Measurements from ENCODE around the gene ARF3. TPM values are rescaled to one million over a fixed set of nuclear protein-coding genes. Genes with fewer than 3 reads are reported as not detected.

ARF3 gene
- 26.6 and 34.9 TPM in 2 replicates for total RNA-seq

GRCh38 chr12:48957141-48958048 is at the start of gene ARF3:
Gene ARF3 (minus strand): TSS chr12:48957487. CDS start chr12:48941095, 16,392 bp downstream.

GRCh38 chr12:48999371-49000131 is 42.3 kb upstream of the ARF3 start, which contains the start of gene DDN:
Gene DDN (minus strand): TSS chr12:48999375. CDS start chr12:48999287, 88 bp downstream.

DNA sequence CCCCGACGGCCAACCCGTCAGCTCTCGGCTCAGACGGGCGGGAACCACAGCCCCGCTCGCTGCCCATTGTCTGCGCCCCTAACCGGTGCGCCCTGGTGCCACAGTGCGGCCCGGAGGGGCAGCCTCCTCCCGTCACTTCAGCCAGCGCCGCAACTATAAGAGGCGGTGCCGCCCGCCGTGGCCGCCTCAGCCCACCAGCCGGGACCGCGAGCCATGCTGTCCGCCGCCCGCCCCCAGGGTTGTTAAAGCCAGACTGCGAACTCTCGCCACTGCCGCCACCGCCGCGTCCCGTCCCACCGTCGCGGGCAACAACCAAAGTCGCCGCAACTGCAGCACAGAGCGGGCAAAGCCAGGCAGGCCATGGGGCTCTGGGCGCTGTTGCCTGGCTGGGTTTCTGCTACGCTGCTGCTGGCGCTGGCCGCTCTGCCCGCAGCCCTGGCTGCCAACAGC is 21.0 kb upstream of the ARF3 start, which contains the start of gene WNT1:
TSS of gene WNT1 (plus strand) at position 32 of the 450 bp plus-strand sequence. CDS start at position 361, 329 bp downstream.

DNA sequence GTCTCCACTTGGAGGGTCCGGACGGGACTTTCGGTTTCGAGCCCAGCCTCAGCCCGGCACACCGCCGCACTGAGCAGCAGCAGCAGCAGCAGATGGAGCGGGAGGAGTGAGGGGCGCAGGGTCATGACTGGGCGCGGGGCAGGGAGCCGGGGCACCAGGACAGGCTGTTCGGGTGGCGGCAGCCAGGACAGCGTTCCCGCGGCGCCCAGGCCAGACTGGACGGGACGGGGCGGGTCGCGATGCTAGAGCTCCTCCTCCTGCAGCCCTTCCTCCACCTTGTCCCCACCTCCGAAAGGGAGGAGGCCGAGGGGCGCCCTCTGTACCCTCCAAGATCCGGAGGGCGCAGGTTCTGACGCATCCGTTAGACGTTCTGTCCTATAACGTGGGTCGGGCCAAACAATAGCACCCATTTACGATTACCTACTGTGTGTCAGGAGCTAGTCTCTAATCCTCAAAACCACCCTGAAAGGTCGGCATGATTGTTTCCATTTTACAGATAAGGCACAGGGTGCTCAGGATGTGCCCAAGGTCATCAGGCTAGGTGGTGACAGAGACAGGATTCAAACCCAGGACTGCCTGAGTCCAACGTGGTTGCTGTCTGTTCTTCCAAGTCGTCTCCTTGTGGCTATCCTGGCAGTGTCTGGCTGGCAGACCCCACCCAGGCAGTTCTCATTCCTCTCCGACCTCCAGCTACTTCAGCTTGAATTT is 31.8 kb downstream of the ARF3 start, which contains the start of gene FKBP11:
TSS of gene FKBP11 (minus strand) at position 189 of the 708 bp plus-strand sequence. CDS start at position 125, 64 bp downstream.

Other genes with a start within 250 kb of the ARF3 start
- 17.8 and 24.9 TPM in 2 replicates for gene CCNT1, start 240.8 kb downstream of the ARF3 start, total RNA-seq
- 12.8 and 20.7 TPM in 2 replicates for gene ADCY6, start 168.4 kb downstream of the ARF3 start, total RNA-seq
- gene CACNB3, start 139.0 kb downstream of the ARF3 start, total RNA-seq, result 9.6 and 21.4 TPM in 2 replicates
- gene DDX23, start 105.3 kb downstream of the ARF3 start, total RNA-seq, result 62.7 and 81.0 TPM in 2 replicates
- 0.43 and 7.5 TPM in 2 replicates for gene RND1, start 91.6 kb downstream of the ARF3 start, total RNA-seq
- gene FKBP11, start 32.0 kb downstream of the ARF3 start, total RNA-seq, result 5.8 and 9.2 TPM in 2 replicates
- under 0.01 TPM in 1 of 2 replicates, not detected in the other for gene WNT10B, start 14.2 kb upstream of the ARF3 start, total RNA-seq
- gene WNT1, start 20.8 kb upstream of the ARF3 start, total RNA-seq, result not detected in 2 replicates
- gene DDN, start 41.9 kb upstream of the ARF3 start, total RNA-seq, result 0.43 and 0.48 TPM in 2 replicates
- gene PRKAG1, start 61.3 kb upstream of the ARF3 start, total RNA-seq, result 59.8 and 69.1 TPM in 2 replicates
- 22.0 and 24.3 TPM in 2 replicates for gene KMT2D, start 103.3 kb upstream of the ARF3 start, total RNA-seq
- 0.24 TPM in 1 of 2 replicates, not detected in the other for gene RHEBL1, start 112.5 kb upstream of the ARF3 start, total RNA-seq
- under 0.01 TPM in 1 of 2 replicates, not detected in the other for gene DHH, start 137.3 kb upstream of the ARF3 start, total RNA-seq
- 32.2 and 36.4 TPM in 2 replicates for gene LMBR1L, start 153.4 kb upstream of the ARF3 start, total RNA-seq
- 247 and 684 TPM in 2 replicates for gene TUBA1B, start 173.9 kb upstream of the ARF3 start, total RNA-seq
- 5.1 and 508 TPM in 2 replicates for gene TUBA1A, start 231.6 kb upstream of the ARF3 start, total RNA-seq